HUES48 (cell line): ENCODE measurements around the gene EFHB.
"Not testable (repeated sequence)": the region's sequence is repeated elsewhere in the genome, so short reads cannot be mapped to it uniquely, and the experiment has no call there.

Experiments
- H3K27ac ChIP-seq: one replicate; pipeline ENCODE4 v1.7.0; 2013; ENCODE audit warnings: low read depth, low read length, inconsistent platforms
- H3K27me3 ChIP-seq: 2 replicates; pipeline ENCODE4 v1.6.1; 2013; ENCODE audit warnings: mild to moderate bottlenecking, low read length; ENCODE audit not compliant: control insufficient read depth, insufficient read depth
- H3K36me3 ChIP-seq: 2 replicates; pipeline ENCODE4 v1.6.1; 2013; ENCODE audit warnings: low read length; ENCODE audit not compliant: control insufficient read depth, insufficient read depth
- H3K4me1 ChIP-seq: 2 replicates; pipeline ENCODE4 v1.6.1; 2013; ENCODE audit warnings: mild to moderate bottlenecking, low read length; ENCODE audit not compliant: control insufficient read depth, insufficient read depth
- H3K4me3 ChIP-seq: 2 replicates; pipeline ENCODE4 v1.5.1; 2013; ENCODE audit warnings: mild to moderate bottlenecking, low read depth, low read length
- H3K9ac ChIP-seq: 2 replicates; pipeline ENCODE4 v1.6.1; 2013; ENCODE audit warnings: mild to moderate bottlenecking, low read depth, low read length, moderate library complexity
- H3K9me3 ChIP-seq: 2 replicates; pipeline ENCODE4 v1.6.1; 2013; ENCODE audit warnings: low read length; ENCODE audit not compliant: control insufficient read depth, insufficient read depth

Gene EFHB

GRCh38 chr3:19934098-19934566, at the start of gene EFHB:
Gene EFHB, minus strand, starts transcription at chr3:19934217. Its CDS starts 199 bp downstream, at chr3:19934018.
- Histone ChIP-seq H3K36me3 (no peaks in the 10 kb centered on the region), H3K27ac (no peak within 1 kb of the TSS), H3K4me1 (peaks cover 4% of the 10 kb centered on the region; the same call in 1 of the 2 replicates), H3K27me3 (no peaks in the 10 kb centered on the region), H3K9ac (no peak within 1 kb of the TSS), H3K9me3 (no peaks in the 10 kb centered on the region), H3K4me3 (peak within 1 kb of the TSS; percentile 53; the same call in 1 of the 2 replicates)

- no peaks in the 10 kb centered on the region for H3K27me3 ChIP-seq
- no peak overlapping the region for H3K27ac ChIP-seq
- no peak overlapping the region for H3K4me3 ChIP-seq
- H3K4me1 ChIP-seq, result no peaks in the 10 kb centered on the region
- H3K9ac ChIP-seq, result no peak overlapping the region
- H3K9me3 ChIP-seq, result no peaks in the 10 kb centered on the region
- H3K36me3 ChIP-seq, result peaks cover 55% of the 10 kb centered on the region
Observed at GRCh38 chr3:19972054-19972453, 38.0 kb upstream of the EFHB start.

DNA sequence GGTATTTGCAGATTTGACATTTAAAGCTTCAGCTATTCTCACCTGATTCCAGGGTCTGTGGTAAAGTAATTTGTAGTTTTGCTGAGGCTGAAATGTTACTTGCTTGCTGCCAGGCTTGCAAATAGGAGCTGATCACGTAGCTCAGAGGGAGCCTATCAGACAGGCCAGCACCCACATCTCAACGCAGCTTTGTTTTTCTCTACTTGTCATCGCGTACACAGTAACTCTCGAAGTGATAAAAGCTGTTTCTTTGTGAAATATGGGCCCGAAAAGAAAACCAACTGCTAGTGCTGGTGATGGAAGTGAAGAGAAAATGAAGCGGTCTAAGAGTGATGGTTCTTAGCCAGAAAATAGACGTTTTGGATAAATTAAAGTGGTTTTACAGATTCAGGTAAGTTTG, 36.3 kb upstream of the EFHB start:
- Histone ChIP-seq H3K36me3 (peaks cover 47% of the 10 kb centered on the region), H3K4me1 (no peaks in the 10 kb centered on the region), H3K4me3 (no peak overlapping the region), H3K9me3 (no peaks in the 10 kb centered on the region), H3K27ac (no peak overlapping the region), H3K27me3 (no peaks in the 10 kb centered on the region), H3K9ac (no peak overlapping the region)

- H3K27ac ChIP-seq, result no peak overlapping the region
- no peaks in the 10 kb centered on the region for H3K9me3 ChIP-seq
- H3K4me1 ChIP-seq, result no peaks in the 10 kb centered on the region
- peaks cover 28% of the 10 kb centered on the region for H3K36me3 ChIP-seq
- no peaks in the 10 kb centered on the region for H3K27me3 ChIP-seq
- H3K9ac ChIP-seq, result no peak overlapping the region
- no peak overlapping the region for H3K4me3 ChIP-seq
Observed at GRCh38 chr3:19967812-19968211, 33.8 kb upstream of the EFHB start.

DNA sequence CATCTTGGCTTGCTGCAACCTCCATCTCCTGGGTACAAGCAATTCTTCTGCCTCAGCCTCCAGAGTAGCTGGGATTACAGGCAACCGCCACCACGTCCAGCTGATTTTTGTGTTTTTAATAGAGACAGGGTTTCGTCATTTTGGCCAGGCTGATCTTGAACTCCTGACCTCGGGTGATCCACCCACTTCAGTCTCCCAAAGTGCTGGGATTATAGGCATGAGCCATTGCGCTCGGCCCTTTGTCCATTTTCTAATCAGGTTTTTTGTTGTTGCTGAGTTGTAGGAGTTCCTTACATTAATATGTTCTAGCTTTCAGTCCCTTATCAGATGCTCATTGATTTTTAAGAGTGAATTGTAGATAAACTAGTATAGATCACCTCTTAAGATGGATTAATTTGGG, 33.2 kb upstream of the EFHB start:
- peaks cover 25% of the 10 kb centered on the region for H3K36me3 ChIP-seq
- H3K4me1 ChIP-seq, result no peaks in the 10 kb centered on the region
- H3K9ac ChIP-seq, result no peak overlapping the region
- H3K27me3 ChIP-seq, result no peaks in the 10 kb centered on the region
- no peaks in the 10 kb centered on the region for H3K9me3 ChIP-seq
- no peak overlapping the region for H3K27ac ChIP-seq
- no peak overlapping the region for H3K4me3 ChIP-seq

DNA sequence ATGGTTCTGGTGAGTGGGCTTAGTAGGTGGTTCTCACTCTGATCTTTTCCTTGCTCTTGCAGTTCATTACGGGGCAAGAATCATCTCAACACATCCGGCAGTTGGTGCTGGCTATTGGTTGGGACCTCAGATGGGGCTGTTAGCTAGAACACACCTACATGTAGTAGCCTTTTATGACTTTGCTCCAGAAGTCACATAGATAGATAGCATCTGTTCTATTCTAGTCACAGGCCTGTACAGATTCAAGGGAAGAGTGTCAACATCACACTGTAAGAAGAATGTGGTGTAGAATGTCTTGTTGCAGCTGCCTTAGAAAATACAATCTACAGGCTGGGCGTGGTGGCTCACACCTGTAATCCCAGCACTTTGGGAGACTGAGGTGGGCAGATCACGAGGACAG, 27.9 kb upstream of the EFHB start:
- Histone ChIP-seq H3K9ac (no peak overlapping the region), H3K36me3 (peaks cover 37% of the 10 kb centered on the region), H3K27me3 (no peaks in the 10 kb centered on the region), H3K4me1 (no peaks in the 10 kb centered on the region), H3K9me3 (no peaks in the 10 kb centered on the region), H3K27ac (no peak overlapping the region), H3K4me3 (no peak overlapping the region)

DNA sequence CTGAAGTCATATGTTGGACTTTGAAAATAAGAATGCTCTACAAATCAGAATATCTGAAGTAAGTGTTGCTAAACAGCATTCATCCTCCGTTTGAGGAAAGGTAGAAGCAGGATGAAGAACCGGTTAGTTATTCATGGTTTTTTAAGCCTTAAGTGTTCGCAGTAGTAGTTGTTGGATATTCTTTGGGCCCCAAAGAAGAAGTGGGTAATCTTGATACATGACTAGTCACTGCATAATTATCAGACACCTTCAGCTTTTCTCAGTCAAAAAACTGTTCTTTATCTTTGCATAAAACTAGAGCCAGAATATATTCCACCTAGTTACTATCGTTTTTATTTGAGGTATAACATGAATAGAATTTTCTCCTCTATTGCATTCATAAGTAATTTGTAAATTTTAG, 26.7 kb upstream of the EFHB start:
- Histone ChIP-seq H3K36me3 (peaks cover 42% of the 10 kb centered on the region), H3K27me3 (no peaks in the 10 kb centered on the region), H3K27ac (no peak overlapping the region), H3K4me1 (no peaks in the 10 kb centered on the region), H3K9me3 (no peaks in the 10 kb centered on the region), H3K4me3 (no peak overlapping the region), H3K9ac (no peak overlapping the region)

GRCh38 chr3:19959505-19959904, 25.5 kb upstream of the EFHB start:
- no peaks in the 10 kb centered on the region for H3K4me1 ChIP-seq
- H3K36me3 ChIP-seq, result peaks cover 53% of the 10 kb centered on the region
- no peak overlapping the region for H3K27ac ChIP-seq
- no peaks in the 10 kb centered on the region for H3K9me3 ChIP-seq
- H3K9ac ChIP-seq, result no peak overlapping the region
- H3K4me3 ChIP-seq, result no peak overlapping the region
- no peaks in the 10 kb centered on the region for H3K27me3 ChIP-seq

GRCh38 chr3:19957354-19957753, 23.3 kb upstream of the EFHB start:
- H3K27ac ChIP-seq, H3K4me3 ChIP-seq, H3K9me3 ChIP-seq, H3K4me1 ChIP-seq, H3K27me3 ChIP-seq, H3K9ac ChIP-seq: not testable (repeated sequence)
- peaks cover 75% of the 10 kb centered on the region for H3K36me3 ChIP-seq

GRCh38 chr3:19954676-19955075, 20.7 kb upstream of the EFHB start:
- Histone ChIP-seq H3K4me1 (0 out of 2 replicates have a peak, but pooled peaks cover 6% of the 10 kb centered on the region), H3K9ac (no peak overlapping the region), H3K27ac (no peak overlapping the region), H3K4me3 (no peak overlapping the region), H3K27me3 (no peaks in the 10 kb centered on the region), H3K9me3 (no peaks in the 10 kb centered on the region), H3K36me3 (peaks cover 82% of the 10 kb centered on the region)

DNA sequence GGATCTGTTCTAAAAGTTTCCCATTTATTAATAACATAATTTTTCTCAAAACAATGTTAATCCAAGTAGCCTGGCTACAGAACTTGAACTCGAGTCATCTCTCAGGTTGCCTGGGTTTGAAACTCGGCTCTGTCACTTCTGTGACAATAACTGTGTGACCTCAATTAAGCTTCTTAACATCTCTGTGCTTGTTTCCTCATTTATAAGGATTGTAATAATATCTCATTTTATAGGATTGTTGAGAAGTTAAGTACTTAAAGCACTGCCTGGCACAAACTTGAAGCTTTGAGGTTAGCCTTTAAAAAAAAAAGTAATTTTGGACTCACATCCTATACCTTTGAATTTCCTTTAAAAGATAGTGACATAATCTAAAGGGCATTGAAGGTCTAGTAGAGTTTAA, 16.3 kb upstream of the EFHB start:
- Histone ChIP-seq H3K27me3 (no peaks in the 10 kb centered on the region), H3K9me3 (no peaks in the 10 kb centered on the region), H3K36me3 (peaks cover 58% of the 10 kb centered on the region), H3K4me3 (no peak overlapping the region; the same call in 1 of the 2 replicates), H3K4me1 (peaks cover 26% of the 10 kb centered on the region), H3K9ac (no peak overlapping the region), H3K27ac (no peak overlapping the region)

- Histone ChIP-seq H3K4me3 (peak overlapping the region; percentile 76), H3K36me3 (peaks cover 37% of the 10 kb centered on the region), H3K9me3 (no peaks in the 10 kb centered on the region), H3K4me1 (peaks cover 26% of the 10 kb centered on the region), H3K27me3 (no peaks in the 10 kb centered on the region), H3K27ac (peak overlapping the region; percentile 96), H3K9ac (peak overlapping the region; percentile 82)
Observed at GRCh38 chr3:19948226-19948591, 14.2 kb upstream of the EFHB start.
